T47D (cell line): ENCODE data around the gene ENHO.

Experiments
- DNase-seq, 2 experiments: peaks; one replicate each; pipeline versions ENCODE4 v3.0.0 to v3.0.0-alpha.2; 2011 to 2012; ENCODE audit warnings: low read depth in 1 of 2, low spot score in 1 of 2
- JUND ChIP-seq: IDR thresholded peaks from 2 replicates; pipeline ENCODE4 v1.6.1; 2012; ENCODE audit warnings: low read depth
- in situ Hi-C: cut with HindIII; loops from 2 replicates; pipeline ENCODE4 v1.10.0; 2016; ENCODE audit warnings: low sequenced_read_pairs, low pct_unique_long_range_greater_than_20kb

Gene ENHO

DNA sequence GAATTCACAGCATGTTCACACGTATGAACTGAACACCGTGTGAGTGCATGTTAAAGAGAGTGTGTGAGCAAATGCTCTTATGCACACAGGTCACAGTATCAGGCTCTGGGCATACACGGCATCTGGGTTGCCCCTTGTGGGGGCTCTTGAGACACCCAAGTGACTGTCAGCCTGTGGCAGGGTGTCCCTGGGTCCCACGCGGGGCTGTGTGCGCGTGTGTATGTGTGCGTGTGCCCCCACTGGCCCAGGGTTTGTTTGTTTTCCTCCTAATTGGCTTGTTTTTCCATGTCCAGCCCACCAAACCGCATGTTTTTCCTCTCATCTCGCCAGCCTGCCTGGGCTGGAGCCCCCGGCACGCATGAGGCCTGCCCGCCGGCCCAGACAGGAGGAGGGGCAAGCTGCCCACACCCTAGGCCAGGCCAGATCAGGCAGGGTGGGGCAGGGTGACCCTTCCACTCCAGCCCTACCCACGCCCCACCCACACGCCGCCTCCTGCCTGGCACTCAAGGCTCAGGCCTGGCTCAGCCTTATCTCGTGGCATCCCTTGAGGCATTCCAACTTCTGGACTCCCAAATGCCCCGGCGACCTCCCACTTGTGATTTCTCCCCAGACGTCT lies 37.9 kb upstream of the ENHO start:
- in situ Hi-C loops, result no loop called here
- no peak for TF ChIP-seq JUND

DNA sequence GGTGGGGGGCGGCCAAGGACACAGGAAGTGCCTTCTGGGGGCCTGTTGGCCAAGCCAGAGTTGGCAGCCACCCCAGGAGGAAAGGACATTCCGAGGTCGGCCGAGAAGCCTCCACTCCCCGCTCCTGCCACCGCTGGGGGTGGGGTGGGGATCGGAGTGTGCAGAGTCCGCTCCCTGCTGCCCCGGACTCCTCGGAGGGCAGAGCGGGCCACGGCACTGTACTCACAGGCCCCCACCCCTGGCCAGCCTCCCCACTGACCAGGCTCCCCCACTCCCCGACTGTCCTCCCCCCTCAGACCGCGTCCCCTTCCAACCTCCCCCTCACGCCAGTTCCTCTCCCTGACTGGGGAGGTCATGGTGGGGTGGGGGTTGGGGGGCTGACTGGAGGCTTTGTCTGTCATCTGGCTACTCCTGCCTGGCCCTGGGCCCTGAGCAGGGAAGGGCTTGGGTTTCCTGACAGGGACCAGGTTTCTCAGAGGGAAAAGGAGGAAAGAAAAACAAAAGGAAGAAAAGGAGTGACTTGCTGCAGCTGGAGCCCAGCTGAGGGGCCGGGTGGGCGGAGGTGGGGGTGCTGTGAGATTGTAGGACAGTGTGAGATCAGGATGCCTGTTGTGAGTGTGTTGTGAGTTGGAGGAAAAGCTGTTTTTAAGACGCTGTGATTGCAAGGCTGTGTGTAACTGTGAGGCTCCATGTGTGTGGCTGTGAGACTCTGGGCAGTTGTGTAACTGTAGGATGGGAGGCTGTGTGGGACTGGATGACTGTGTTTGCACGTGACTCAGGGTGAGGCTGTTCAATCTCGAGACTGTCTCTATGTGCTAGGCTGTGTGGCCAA lies 37.0 kb upstream of the ENHO start:
- in situ Hi-C loops, result no loop called here
- no peak for TF ChIP-seq JUND
- no peak for DNase-seq

More for the DNA sequence above, 37.9 kb upstream of the ENHO start:
- DNase-seq, result no peak

DNA sequence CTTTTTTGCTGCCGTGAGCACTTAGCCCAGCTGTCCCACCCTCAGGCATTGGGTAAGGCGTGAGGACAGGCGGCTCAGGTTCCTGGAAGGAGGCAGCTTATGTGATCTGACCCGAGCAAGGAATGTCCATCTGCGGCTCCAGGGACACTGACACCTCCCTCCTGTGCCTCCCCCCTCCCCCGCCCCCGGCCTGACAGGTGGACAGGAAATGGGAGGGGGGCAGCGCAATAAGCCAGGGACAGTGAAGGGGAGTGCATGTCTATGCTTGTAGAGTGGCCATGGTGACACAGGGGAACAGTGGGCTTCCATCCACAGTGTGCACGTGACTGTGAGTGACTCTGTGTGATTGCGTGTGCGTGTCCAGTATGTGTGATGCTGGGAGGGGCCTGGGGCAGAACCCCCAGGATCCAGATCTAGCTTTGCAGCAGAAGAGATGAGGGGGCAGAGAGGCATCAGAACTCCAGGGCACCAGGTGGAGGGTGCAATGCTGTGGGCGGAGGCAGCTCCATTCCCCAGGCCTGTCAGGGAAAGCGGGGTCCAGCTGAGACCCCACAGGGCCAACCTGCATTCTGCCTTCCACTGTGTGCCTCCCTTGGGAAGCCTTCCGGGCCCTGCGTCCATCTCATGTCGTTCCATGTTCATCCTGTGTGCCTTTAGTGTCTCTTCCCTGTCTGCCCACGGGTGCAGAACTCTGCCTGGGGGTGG lies 36.3 kb upstream of the ENHO start:
- DNase-seq, result no peak
- no peak for TF ChIP-seq JUND
- in situ Hi-C loops, result no loop called here

DNA sequence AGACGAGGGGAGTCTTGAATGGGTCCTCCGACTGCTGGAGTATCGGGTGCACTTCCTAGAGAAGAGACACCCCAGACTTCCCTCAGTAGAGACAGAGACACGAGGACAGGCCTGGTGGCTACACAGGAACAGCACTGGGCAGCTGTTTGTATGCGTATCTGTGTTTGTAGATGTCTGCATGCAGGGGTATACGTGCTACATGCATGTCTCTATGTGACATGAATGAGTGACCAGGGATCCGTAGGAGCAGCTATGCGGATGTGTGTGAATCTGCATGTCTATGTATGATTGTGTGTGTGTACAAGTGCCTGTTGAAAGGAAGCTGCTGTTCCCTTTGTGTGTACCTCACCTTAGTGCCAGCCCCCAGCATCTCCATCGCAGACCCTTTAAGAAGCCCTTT lies 35.6 kb upstream of the ENHO start:
- in situ Hi-C loops, result no loop called here
- DNase-seq, result no peak
- no peak for TF ChIP-seq JUND

DNA sequence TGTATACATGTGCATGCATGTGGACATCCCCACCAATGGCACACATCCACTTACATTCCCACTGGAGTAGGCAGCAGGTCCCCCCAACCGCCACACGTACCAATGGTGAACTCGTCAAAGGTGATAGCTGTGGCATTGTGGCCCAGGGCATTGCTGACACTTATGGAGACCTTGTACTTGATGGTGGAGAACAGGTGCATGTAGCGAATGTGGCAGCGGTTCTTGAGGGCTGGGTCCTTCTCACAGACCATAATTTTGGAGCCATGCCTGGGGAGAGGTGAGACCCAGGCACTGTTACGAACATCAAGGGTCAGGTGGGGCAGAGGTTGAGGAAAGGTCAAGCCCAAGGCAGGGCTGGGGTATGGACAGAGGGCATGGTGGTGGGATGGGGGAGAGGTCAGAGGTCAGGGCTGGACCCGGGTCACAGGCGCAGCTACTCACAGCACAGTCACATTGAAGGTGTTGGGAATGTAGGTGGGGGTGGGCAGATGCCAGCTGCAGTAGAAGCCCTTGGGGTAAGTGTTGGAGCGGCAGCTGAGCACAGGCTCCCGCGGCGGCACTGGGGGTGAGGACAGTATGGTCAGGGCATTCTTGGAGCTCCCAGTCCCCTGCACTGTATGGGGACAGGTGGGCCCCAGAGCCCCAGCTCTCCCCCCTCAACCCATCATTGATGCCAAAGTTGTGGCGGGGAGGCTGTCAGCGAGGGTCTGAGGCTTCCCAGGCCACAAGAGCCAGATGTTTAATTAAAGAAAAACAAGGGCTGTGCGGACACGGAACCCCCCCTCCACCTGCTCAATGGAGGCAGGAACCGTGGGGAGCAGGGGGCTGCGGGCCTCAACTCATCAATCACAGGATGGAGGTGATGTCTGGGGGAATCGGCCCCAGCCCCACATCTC lies 34.9 kb upstream of the ENHO start:
- no peak for DNase-seq
- TF ChIP-seq JUND, result no peak
- in situ Hi-C loops, result no loop called here

DNA sequence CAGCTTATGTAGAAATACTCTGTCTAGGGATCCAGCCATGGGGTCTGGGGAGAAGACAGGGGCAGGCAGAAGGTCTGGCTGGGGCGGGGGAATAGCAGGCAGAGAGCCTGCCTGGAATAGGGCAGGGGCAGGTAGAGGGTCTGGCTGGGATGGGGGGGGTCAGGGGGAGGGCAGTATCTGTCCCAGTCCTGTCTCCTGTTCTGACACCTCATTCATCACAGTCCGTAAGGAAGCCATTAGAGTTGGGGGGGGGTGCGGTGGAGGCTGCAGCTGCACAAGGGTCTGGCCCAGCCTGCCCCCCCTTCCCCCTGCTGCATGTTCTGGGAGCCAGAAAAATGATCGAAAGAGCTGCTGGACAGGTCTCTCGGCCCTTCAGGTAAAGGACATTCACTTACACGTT lies 34.2 kb upstream of the ENHO start:
- TF ChIP-seq JUND, result no peak
- in situ Hi-C loops, result no loop called here
- DNase-seq, result no peak

DNA sequence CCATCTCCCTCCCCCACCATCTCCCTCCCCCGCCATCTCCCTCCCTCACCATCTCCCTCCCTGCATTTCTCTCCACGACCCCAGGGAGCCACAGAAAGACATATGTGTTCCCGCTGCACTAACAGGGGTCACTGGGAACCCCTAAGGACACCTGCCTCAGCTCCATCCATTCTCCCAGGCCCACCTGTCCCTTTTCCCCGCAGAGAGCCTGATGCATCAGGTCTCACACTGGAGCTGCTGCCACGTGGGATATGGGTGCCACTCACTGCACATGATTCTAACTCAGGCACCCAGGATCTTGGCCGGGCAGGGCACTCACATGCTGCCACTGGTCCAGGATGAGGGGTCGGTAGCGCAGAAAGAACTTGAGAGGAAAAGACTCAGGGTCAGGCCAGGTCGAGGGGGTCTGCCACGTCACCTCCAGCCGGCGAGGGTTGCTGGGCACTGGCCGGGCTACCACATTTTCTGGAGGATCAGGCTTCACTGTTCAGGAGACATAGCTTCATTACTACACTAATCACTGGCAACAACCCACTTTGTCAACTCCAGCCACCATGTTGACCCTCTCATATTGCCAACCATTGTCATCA lies 33.2 kb upstream of the ENHO start:
- no peak for TF ChIP-seq JUND
- in situ Hi-C loops, result no loop called here
- no peak for DNase-seq

DNA sequence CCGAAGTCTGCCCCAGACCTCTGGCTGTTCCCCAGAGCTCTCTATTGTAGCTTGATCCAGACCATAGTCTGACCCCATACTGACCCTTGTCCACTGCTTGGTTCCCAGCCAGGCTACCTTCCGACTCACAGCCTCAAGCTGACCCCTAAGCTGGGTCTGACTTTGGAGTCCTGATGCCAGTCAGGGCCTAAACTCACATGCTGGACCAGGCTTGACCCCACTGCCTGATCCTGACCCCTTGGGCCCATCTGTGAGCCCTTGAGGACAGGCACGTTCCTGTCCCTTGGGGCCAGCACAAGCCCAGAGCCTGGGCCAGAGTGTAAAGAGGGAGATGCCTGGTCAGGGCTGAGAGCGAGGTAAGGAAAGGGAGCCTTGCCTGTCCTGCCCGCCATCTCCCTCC lies 32.7 kb upstream of the ENHO start:
- no peak for TF ChIP-seq JUND
- DNase-seq, result no peak
- in situ Hi-C loops, result no loop called here

DNA sequence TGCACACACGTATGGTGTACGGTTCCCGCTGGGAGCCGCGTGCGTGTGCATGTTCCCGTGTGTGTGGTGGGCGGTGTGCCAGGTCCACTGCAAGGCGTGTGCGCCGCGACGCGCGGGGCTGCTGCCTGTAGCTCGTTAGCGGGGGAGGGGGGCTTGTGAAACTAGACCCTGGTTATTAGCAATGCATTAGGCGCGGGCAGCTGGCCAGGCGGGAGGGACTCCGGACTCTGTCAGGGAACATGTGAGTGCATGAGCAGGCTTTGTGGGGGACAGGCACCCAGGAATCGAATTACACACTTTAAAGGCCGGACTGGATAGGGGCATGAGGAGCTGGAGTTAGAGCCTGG lies 32.2 kb upstream of the ENHO start:
- in situ Hi-C loops, result no loop called here
- TF ChIP-seq JUND, result no peak
- no peak for DNase-seq

DNA sequence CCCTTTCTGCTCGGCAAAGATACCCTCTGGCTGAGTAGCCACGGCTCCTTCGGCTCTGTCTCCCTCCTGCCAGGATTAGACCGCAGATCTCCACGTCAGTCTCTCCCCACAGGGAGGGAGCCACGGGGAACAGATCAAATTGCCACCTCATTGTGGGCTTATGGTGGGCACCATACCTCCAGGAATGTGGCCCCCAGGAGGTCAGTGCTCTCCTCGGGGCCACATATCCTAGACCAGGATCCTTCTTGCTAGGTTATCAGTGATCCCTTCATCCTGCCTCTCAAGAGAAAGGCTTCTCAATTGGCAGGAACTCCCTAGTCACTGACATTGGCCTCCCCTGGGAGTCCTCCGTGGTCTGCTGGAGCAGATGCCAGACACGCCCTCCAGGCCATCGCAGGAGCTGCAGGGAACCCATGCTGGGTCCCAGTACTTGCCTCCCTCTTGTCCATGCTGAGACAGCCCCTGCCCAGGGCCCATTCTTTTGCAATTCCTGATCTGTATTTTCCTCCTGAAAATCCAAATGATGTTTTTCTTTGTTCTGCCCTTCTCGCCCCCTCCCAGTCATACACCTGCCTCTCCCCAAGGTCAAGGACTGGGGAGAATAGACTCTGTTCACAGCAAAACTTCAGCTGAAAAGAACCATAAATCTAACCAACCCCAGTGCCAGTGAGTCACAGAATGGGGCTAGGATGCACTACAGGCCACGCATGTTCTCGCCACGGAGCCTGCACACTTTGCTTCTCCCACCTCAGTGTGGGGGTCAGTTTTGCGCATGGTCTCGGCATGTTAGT lies 31.6 kb upstream of the ENHO start:
- DNase-seq, result no peak
- in situ Hi-C loops, result no loop called here

DNA sequence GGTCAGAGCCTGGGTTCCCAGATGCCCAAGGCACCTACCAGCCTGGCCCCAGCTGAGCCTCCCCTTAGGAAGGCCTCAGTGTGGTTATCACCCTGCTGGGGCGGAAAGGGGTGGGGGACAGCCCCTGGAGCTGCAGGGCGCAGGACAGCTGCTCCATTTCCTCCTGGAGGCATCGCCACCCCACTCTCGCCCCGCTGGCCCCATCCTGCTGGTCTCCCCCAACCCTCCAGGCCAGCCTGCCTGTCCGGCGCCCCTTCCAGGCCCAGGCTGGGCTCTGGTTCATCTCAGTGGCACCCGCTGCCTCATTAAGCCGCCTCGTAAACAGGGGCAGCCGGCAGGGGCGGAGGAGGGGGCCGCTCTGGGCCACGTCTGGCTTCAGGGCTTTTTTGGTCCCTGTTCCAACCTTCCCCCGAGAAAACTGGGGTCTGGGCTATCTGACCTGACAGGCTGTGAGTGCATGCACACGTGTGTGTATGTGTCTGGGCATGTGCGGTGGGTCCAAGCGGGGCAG lies 30.8 kb upstream of the ENHO start:
- in situ Hi-C loops, result no loop called here
- no peak for DNase-seq
- no peak for TF ChIP-seq JUND

More for the DNA sequence above, 31.6 kb upstream of the ENHO start:
- no peak for TF ChIP-seq JUND
